ENCODE results near the gene DHRS3.
"Not testable (repeated sequence)": the region's sequence is repeated elsewhere in the genome, so short reads cannot be mapped to it uniquely, and the experiment has no call there.

DHRS3 gene

GRCh38 chr1:12645401-12645800 lies 27.4 kb upstream of the DHRS3 start:
- not testable (repeated sequence) for H3K27ac Mint-ChIP-seq; DNase-seq; H3K36me3 Mint-ChIP-seq (ENCODE audit: low read depth); H3K4me1 Mint-ChIP-seq (ENCODE audit: low read depth); H3K27me3 Mint-ChIP-seq; H3K4me3 Mint-ChIP-seq
- H3K9me3 Mint-ChIP-seq = peaks cover 14% of the 10 kb centered on the region

GRCh38 chr1:12644829-12645228 lies 26.8 kb upstream of the DHRS3 start:
- no peaks in the 10 kb centered on the region for H3K4me1 Mint-ChIP-seq (ENCODE audit: low read depth)
- H3K36me3 Mint-ChIP-seq (ENCODE audit: low read depth) = peaks cover 6% of the 10 kb centered on the region
- DNase-seq = no peak
- H3K9me3 Mint-ChIP-seq = peaks cover 19% of the 10 kb centered on the region
- H3K27me3 Mint-ChIP-seq = peaks cover 7% of the 10 kb centered on the region
- no peak overlapping the region for H3K27ac Mint-ChIP-seq
- H3K4me3 Mint-ChIP-seq = no peak overlapping the region

GRCh38 chr1:12644237-12644636 lies 26.2 kb upstream of the DHRS3 start:
- no peak for DNase-seq
- Mint-ChIP-seq H3K4me1 (ENCODE audit: low read depth) (no peaks in the 10 kb centered on the region), H3K36me3 (ENCODE audit: low read depth) (peaks cover 6% of the 10 kb centered on the region), H3K4me3 (no peak overlapping the region), H3K9me3 (peaks cover 25% of the 10 kb centered on the region), H3K27ac (no peak overlapping the region), H3K27me3 (peaks cover 7% of the 10 kb centered on the region)

- H3K4me3 Mint-ChIP-seq = no peak within 1 kb of the TSS
- peaks cover 25% of the 10 kb centered on the region for H3K9me3 Mint-ChIP-seq
- DNase-seq = no peak
- H3K36me3 Mint-ChIP-seq (ENCODE audit: low read depth) = peaks cover 6% of the 10 kb centered on the region
- no peaks in the 10 kb centered on the region for H3K4me1 Mint-ChIP-seq (ENCODE audit: low read depth)
- H3K27ac Mint-ChIP-seq = no peak within 1 kb of the TSS
- H3K27me3 Mint-ChIP-seq = peaks cover 7% of the 10 kb centered on the region
Measured at GRCh38 chr1:12643785-12644184, 25.8 kb upstream of the DHRS3 start, which contains the start of gene AADACL4. TSS of gene AADACL4 (plus strand) at chr1:12644085. CDS start at chr1:12644547, 462 bp downstream.

- no peak for DNase-seq
- H3K27me3 Mint-ChIP-seq = peaks cover 5% of the 10 kb centered on the region
- peaks cover 25% of the 10 kb centered on the region for H3K9me3 Mint-ChIP-seq
- H3K36me3 Mint-ChIP-seq (ENCODE audit: low read depth) = peaks cover 6% of the 10 kb centered on the region
- H3K4me3 Mint-ChIP-seq = no peak overlapping the region
- no peak overlapping the region for H3K27ac Mint-ChIP-seq
- no peaks in the 10 kb centered on the region for H3K4me1 Mint-ChIP-seq (ENCODE audit: low read depth)
Measured at GRCh38 chr1:12643079-12643478, 25.1 kb upstream of the DHRS3 start.

GRCh38 chr1:12640958-12641272 lies 22.9 kb upstream of the DHRS3 start:
- no peak for DNase-seq
- H3K9me3 Mint-ChIP-seq = peaks cover 25% of the 10 kb centered on the region

GRCh38 chr1:12640237-12640957 lies 22.4 kb upstream of the DHRS3 start:
- H3K4me3 Mint-ChIP-seq = no peak overlapping the region
- H3K36me3 Mint-ChIP-seq (ENCODE audit: low read depth) = peaks cover 6% of the 10 kb centered on the region
- H3K4me1 Mint-ChIP-seq (ENCODE audit: low read depth) = no peaks in the 10 kb centered on the region
- H3K27ac Mint-ChIP-seq = no peak overlapping the region
- DNase-seq = no peak
- peaks cover 25% of the 10 kb centered on the region for H3K9me3 Mint-ChIP-seq
- H3K27me3 Mint-ChIP-seq = peaks cover 8% of the 10 kb centered on the region

More at GRCh38 chr1:12640958-12641272, 22.9 kb upstream of the DHRS3 start:
- Mint-ChIP-seq H3K36me3 (ENCODE audit: low read depth) (peaks cover 6% of the 10 kb centered on the region), H3K27me3 (peaks cover 8% of the 10 kb centered on the region), H3K27ac (no peak overlapping the region), H3K4me1 (ENCODE audit: low read depth) (no peaks in the 10 kb centered on the region), H3K4me3 (no peak overlapping the region)

GRCh38 chr1:12637693-12638092 lies 19.7 kb upstream of the DHRS3 start:
- no peak overlapping the region for H3K27ac Mint-ChIP-seq
- H3K4me3 Mint-ChIP-seq = no peak overlapping the region
- peaks cover 3% of the 10 kb centered on the region for H3K4me1 Mint-ChIP-seq (ENCODE audit: low read depth)
- H3K9me3 Mint-ChIP-seq = peaks cover 25% of the 10 kb centered on the region
- DNase-seq = no peak
- H3K36me3 Mint-ChIP-seq (ENCODE audit: low read depth) = peaks cover 6% of the 10 kb centered on the region
- H3K27me3 Mint-ChIP-seq = peaks cover 8% of the 10 kb centered on the region

- Mint-ChIP-seq H3K27me3 (peaks cover 8% of the 10 kb centered on the region), H3K4me3 (no peak overlapping the region), H3K36me3 (ENCODE audit: low read depth) (peaks cover 6% of the 10 kb centered on the region), H3K9me3 (peaks cover 20% of the 10 kb centered on the region), H3K4me1 (ENCODE audit: low read depth) (peaks cover 3% of the 10 kb centered on the region), H3K27ac (no peak overlapping the region)
- DNase-seq = no peak
Measured at GRCh38 chr1:12636098-12636950, 18.3 kb upstream of the DHRS3 start.

GRCh38 chr1:12634696-12635202 lies 16.7 kb upstream of the DHRS3 start:
- no peak for DNase-seq
- no peak overlapping the region for H3K4me3 Mint-ChIP-seq
- no peak overlapping the region for H3K27ac Mint-ChIP-seq
- H3K9me3 Mint-ChIP-seq = peaks cover 5% of the 10 kb centered on the region
- peaks cover 3% of the 10 kb centered on the region for H3K4me1 Mint-ChIP-seq (ENCODE audit: low read depth)
- H3K36me3 Mint-ChIP-seq (ENCODE audit: low read depth) = no peaks in the 10 kb centered on the region
- H3K27me3 Mint-ChIP-seq = peaks cover 8% of the 10 kb centered on the region

GRCh38 chr1:12634156-12634555 lies 16.1 kb upstream of the DHRS3 start:
- Mint-ChIP-seq H3K9me3 (no peaks in the 10 kb centered on the region), H3K36me3 (ENCODE audit: low read depth) (no peaks in the 10 kb centered on the region), H3K4me3 (no peak overlapping the region), H3K4me1 (ENCODE audit: low read depth) (peaks cover 3% of the 10 kb centered on the region), H3K27ac (no peak overlapping the region), H3K27me3 (peaks cover 8% of the 10 kb centered on the region)
- DNase-seq = no peak

GRCh38 chr1:12631571-12631970 lies 13.6 kb upstream of the DHRS3 start:
- no peaks in the 10 kb centered on the region for H3K36me3 Mint-ChIP-seq (ENCODE audit: low read depth)
- H3K27me3 Mint-ChIP-seq = peaks cover 2% of the 10 kb centered on the region
- peaks cover 11% of the 10 kb centered on the region for H3K4me1 Mint-ChIP-seq (ENCODE audit: low read depth)
- DNase-seq = no peak
- no peaks in the 10 kb centered on the region for H3K9me3 Mint-ChIP-seq
- H3K4me3 Mint-ChIP-seq = no peak overlapping the region
- no peak overlapping the region for H3K27ac Mint-ChIP-seq

- DNase-seq = no peak
- Mint-ChIP-seq H3K36me3 (ENCODE audit: low read depth) (no peaks in the 10 kb centered on the region), H3K27ac (no peak overlapping the region), H3K27me3 (no peaks in the 10 kb centered on the region), H3K4me3 (no peak overlapping the region), H3K9me3 (no peaks in the 10 kb centered on the region), H3K4me1 (ENCODE audit: low read depth) (peaks cover 12% of the 10 kb centered on the region)
Measured at GRCh38 chr1:12630946-12631530, 13.0 kb upstream of the DHRS3 start.

GRCh38 chr1:12629985-12630760 lies 12.2 kb upstream of the DHRS3 start:
- no peaks in the 10 kb centered on the region for H3K9me3 Mint-ChIP-seq
- no peaks in the 10 kb centered on the region for H3K36me3 Mint-ChIP-seq (ENCODE audit: low read depth)
- H3K4me1 Mint-ChIP-seq (ENCODE audit: low read depth) = peaks cover 12% of the 10 kb centered on the region
- no peaks in the 10 kb centered on the region for H3K27me3 Mint-ChIP-seq
- H3K4me3 Mint-ChIP-seq = no peak overlapping the region
- H3K27ac Mint-ChIP-seq = no peak overlapping the region
- DNase-seq = no peak
